Bronchial epithelial cell (primary cell): Measurements from ENCODE around the gene FAM229B. TPM values are rescaled to one million over a fixed set of nuclear protein-coding genes. Genes with fewer than 3 reads are reported as not detected.
"Not testable (repeated sequence)": the region's sequence is repeated elsewhere in the genome, so short reads cannot be mapped to it uniquely, and the experiment has no call there.

ENCODE experiments used
- DNase-seq: peaks from one replicate; pipeline ENCODE4 v3.0.0-alpha.2; 2010; ENCODE audit warnings: low read depth
- FAIRE-seq: peaks from 2 replicates; lab custom pipeline; 2011; peaks lifted over from hg19 to GRCh38; lab: Jason Lieb, UNC
- H3K27me3 ChIP-seq: 2 replicates; pipeline ENCODE4 v1.5.1; 2011; ENCODE audit warnings: low read length; ENCODE audit not compliant: control insufficient read depth, insufficient read depth
- H3K36me3 ChIP-seq: 2 replicates; pipeline ENCODE4 v1.5.1; 2011; ENCODE audit warnings: low read length; ENCODE audit not compliant: control insufficient read depth, insufficient read depth
- H3K4me3 ChIP-seq: 2 replicates; pipeline ENCODE4 v1.5.1; 2011; ENCODE audit warnings: mild to moderate bottlenecking, low read depth, low read length, control low read depth
- CTCF ChIP-seq: IDR thresholded peaks from 2 replicates; pipeline ENCODE4 v1.5.1; 2011; ENCODE audit warnings: mild to moderate bottlenecking, moderate library complexity, low read length, control low read depth, inconsistent platforms; ENCODE audit not compliant: insufficient read depth, severe bottlenecking
- total RNA-seq: library from RNA; depleted of rRNA; stranded (reverse); fragments of >200 nt; gene quantifications from 2 replicates; pipeline ENCODE4 v1.2.1, GENCODE V29; 2014

FAM229B gene
- total RNA-seq, 1 donor from 2014 or later = 1.6 TPM

DNA sequence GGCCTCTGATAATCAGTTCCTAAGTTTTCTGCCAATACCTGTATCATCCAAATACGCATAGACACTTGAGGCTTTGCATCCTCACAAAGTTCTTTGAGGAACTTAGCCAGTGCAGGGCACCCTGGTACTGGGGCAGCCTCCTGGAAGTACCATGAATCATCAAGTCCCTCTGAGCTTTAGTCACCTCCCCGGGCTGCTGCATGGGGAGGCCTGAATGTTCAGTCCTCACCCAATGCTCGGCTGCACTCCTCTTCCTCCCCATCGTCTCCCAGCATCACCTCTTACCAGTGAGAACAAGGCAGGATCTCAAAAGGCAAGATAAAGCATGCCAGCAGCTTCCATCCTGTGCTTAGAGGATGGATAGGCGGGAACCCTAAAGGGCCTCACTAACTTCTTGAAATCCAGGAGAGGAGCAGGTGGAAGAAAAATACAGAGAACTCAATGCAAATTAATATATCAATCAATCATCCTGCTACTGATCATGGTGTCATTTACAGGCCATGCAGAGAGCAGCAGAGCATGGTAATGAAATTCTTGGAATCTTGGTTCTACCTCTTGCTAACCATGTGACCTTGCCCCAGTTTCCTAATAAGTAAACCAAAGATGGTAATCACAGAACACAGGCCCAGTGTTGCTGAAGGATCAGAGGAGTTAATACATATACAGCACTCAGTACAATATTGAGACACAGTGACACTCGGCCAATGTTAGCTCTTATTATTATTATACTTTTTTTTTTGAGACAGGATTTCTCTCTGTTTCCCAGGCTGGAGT lies 38.2 kb upstream of the FAM229B start:
- no peak for TF ChIP-seq CTCF
- H3K36me3 ChIP-seq = no peaks in the 10 kb centered on the region
- no peak overlapping the region for H3K4me3 ChIP-seq
- peak; percentile 55 for DNase-seq
- H3K27me3 ChIP-seq = no peaks in the 10 kb centered on the region
- no peak for FAIRE-seq

- no peaks in the 10 kb centered on the region for H3K27me3 ChIP-seq
- DNase-seq (no peak), FAIRE-seq (no peak)
- no peak for TF ChIP-seq CTCF
- H3K4me3 ChIP-seq = no peak overlapping the region
- H3K36me3 ChIP-seq = no peaks in the 10 kb centered on the region
Observed at GRCh38 chr6:112049996-112050395, 37.4 kb upstream of the FAM229B start.

DNA sequence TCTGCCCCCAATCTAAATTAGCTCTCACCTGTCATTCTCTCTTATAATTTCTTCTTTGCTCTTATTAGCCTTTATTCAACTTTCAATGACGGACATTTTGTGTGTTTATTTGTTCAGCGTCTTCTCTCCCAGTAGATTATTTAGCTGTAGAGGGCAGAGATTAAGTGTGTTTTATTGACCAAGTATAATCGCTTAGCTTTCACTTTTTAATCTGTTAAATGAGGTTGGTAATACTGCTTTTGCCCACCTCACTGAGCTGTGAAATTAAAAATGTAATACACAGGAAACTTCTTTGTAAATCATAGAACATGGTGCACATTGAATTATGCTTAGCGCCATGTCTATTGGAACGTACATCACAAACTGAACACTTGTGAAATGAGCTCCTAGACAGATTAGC lies 37.0 kb upstream of the FAM229B start:
- Histone ChIP-seq H3K36me3 (no peaks in the 10 kb centered on the region), H3K4me3 (no peak overlapping the region), H3K27me3 (no peaks in the 10 kb centered on the region)
- no peak for TF ChIP-seq CTCF
- DNase-seq (no peak), FAIRE-seq (no peak)

DNA sequence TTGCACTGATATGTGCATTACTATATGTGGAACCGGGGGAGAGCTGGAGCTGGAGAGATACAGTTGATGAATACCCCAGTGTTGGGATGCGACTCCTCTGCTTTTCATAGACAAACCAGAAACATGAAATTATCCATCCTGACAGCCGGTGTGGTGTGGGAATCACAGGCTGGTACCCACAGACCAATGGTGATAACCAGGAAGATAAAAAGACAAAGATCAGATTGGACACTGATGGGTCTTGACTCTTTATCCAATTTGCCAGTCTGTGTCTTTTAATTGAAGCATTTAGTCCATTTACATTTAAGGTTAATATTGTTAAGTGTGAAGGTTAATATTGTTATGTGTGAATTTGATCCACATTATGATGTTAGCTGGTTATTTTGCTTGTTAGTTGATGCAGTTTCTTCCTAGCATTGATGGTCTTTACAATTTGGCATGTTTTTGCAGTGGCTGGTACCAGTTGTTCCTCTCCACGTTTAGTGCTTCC lies 36.1 kb upstream of the FAM229B start:
- H3K36me3 ChIP-seq, FAIRE-seq, H3K4me3 ChIP-seq, DNase-seq, H3K27me3 ChIP-seq: not testable (repeated sequence)

GRCh38 chr6:112054001-112054400 lies 33.4 kb upstream of the FAM229B start, which contains the start of gene CCN6:
TSS of gene CCN6 (plus strand) at chr6:112054104. CDS start at chr6:112054358, 254 bp downstream.
- no peak within 1 kb of the TSS for H3K4me3 ChIP-seq
- FAIRE-seq = peak; percentile 64
- DNase-seq = peak; percentile 18
- no peaks in the 10 kb centered on the region for H3K36me3 ChIP-seq
- TF ChIP-seq CTCF = no peak
- H3K27me3 ChIP-seq = peaks cover 2% of the 10 kb centered on the region

GRCh38 chr6:112054555-112055190 lies 32.7 kb upstream of the FAM229B start:
- no peak for FAIRE-seq
- TF ChIP-seq CTCF = no peak
- Histone ChIP-seq H3K4me3 (no peak overlapping the region), H3K36me3 (no peaks in the 10 kb centered on the region), H3K27me3 (peaks cover 2% of the 10 kb centered on the region)
- no peak for DNase-seq
